Measurements from ENCODE around the gene DTNBP1.

Gene DTNBP1

GRCh38 chr6:15507221-15507620 lies 155.6 kb downstream of the DTNBP1 start:
- DNase-seq = peak in 1 of 2 donors; percentile 42
- no peak overlapping the region for H3K27ac ChIP-seq
- H3K4me3 ChIP-seq = no peak overlapping the region
- peaks cover 3 to 31% (median 18%) of the 10 kb centered on the region in 4 donors for H3K4me1 ChIP-seq
- no peaks in the 10 kb centered on the region for H3K9me3 ChIP-seq
- peaks cover 15 to 42% (median 29%) of the 10 kb centered on the region in 3 donors for H3K36me3 ChIP-seq
- TF ChIP-seq CTCF (IDR thresholded peaks at IDR 0.05) = no peak
- intact Hi-C loops (cut with DNase I; ENCODE audit: low total_unique reads) = loop anchor here (10.0 kb wide), 1 partner anchor 118 kb away; no protein-coding TSS in a partner anchor
- H3K27me3 ChIP-seq = no peaks in the 10 kb centered on the region

GRCh38 chr6:15506066-15506465 lies 156.8 kb downstream of the DTNBP1 start:
- Histone ChIP-seq H3K4me3 (no peak overlapping the region), H3K9me3 (no peaks in the 10 kb centered on the region), H3K27me3 (no peaks in the 10 kb centered on the region), H3K36me3 (peaks cover 17 to 37% (median 29%) of the 10 kb centered on the region in 3 donors), H3K27ac (no peak overlapping the region), H3K4me1 (peaks cover 3 to 40% (median 22%) of the 10 kb centered on the region in 4 donors)
- intact Hi-C loops (cut with DNase I; ENCODE audit: low total_unique reads) = loop anchor here (10.0 kb wide), 1 partner anchor 119 kb away; no protein-coding TSS in a partner anchor
- TF ChIP-seq CTCF (IDR thresholded peaks at IDR 0.05) = no peak
- DNase-seq = peak in 1 of 2 donors; percentile 54

GRCh38 chr6:15505463-15505918 lies 157.3 kb downstream of the DTNBP1 start:
- no peaks in the 10 kb centered on the region for H3K27me3 ChIP-seq
- intact Hi-C loops (cut with DNase I; ENCODE audit: low total_unique reads) = loop anchor here (10.0 kb wide), 1 partner anchor 119 kb away; no protein-coding TSS in a partner anchor
- no peaks in the 10 kb centered on the region for H3K9me3 ChIP-seq
- peak overlapping the region; percentile 45 to 50 for H3K27ac ChIP-seq
- peaks cover 19 to 36% (median 29%) of the 10 kb centered on the region in 3 donors for H3K36me3 ChIP-seq
- no peak for TF ChIP-seq CTCF (IDR thresholded peaks at IDR 0.05)
- peaks cover 3 to 40% (median 22%) of the 10 kb centered on the region in 4 donors for H3K4me1 ChIP-seq
- peak overlapping the region; percentile 31 to 39 for H3K4me3 ChIP-seq
- DNase-seq = peak in 1 of 2 donors; percentile 60

GRCh38 chr6:15504581-15505350 lies 158.1 kb downstream of the DTNBP1 start:
- Histone ChIP-seq H3K9me3 (no peaks in the 10 kb centered on the region), H3K4me1 (peaks cover 3 to 40% (median 22%) of the 10 kb centered on the region in 4 donors), H3K4me3 (peak overlapping the region; percentile 31 to 39), H3K27ac (peak overlapping the region; percentile 45 to 50), H3K36me3 (peaks cover 19 to 31% (median 22%) of the 10 kb centered on the region in 3 donors), H3K27me3 (no peaks in the 10 kb centered on the region)
- TF ChIP-seq CTCF (IDR thresholded peaks at IDR 0.05) = no peak
- intact Hi-C loops (cut with DNase I; ENCODE audit: low total_unique reads) = loop anchor here (10.0 kb wide), 1 partner anchor 120 kb away; no protein-coding TSS in a partner anchor
- peak; percentile 63 to 85 for DNase-seq

- intact Hi-C loops (cut with DNase I; ENCODE audit: low total_unique reads) = loop anchor here (10.0 kb wide), 1 partner anchor 121 kb away; no protein-coding TSS in a partner anchor
- Histone ChIP-seq H3K27ac (peak overlapping the region; percentile 45 to 50), H3K4me3 (peak overlapping the region in 1 of 2 donors; percentile 31), H3K9me3 (no peaks in the 10 kb centered on the region), H3K36me3 (peaks cover 19 to 29% (median 19%) of the 10 kb centered on the region in 3 donors), H3K4me1 (peaks cover 3 to 40% (median 22%) of the 10 kb centered on the region in 4 donors), H3K27me3 (no peaks in the 10 kb centered on the region)
- DNase-seq = peak; percentile 52 to 75
- TF ChIP-seq CTCF (IDR thresholded peaks at IDR 0.05) = no peak
Measured at GRCh38 chr6:15504040-15504495, 158.8 kb downstream of the DTNBP1 start.

Measured in tibial artery (tissue), 4 donors.